Stimulated activated CD8-positive, alpha-beta memory T cell treated with anti-CD3 and anti-CD28 coated beads, Interleukin-15, amount 100 ng/mL, for 48 hours (primary cell): ENCODE data around the gene HCFC1.

Experiments used
- DNase-seq, 2 donors: peaks; one replicate each; pipeline ENCODE4 v3.0.0-alpha.2; 2020; ENCODE audit warnings: low read depth in 2 of 2

The HCFC1 gene

GRCh38 chrX:153924149-153924861 lies 47.3 kb downstream of the HCFC1 start:
- DNase-seq, result no peak

GRCh38 chrX:153922932-153923857 lies 48.4 kb downstream of the HCFC1 start:
- DNase-seq, result no peak

GRCh38 chrX:153921511-153922446 lies 49.8 kb downstream of the HCFC1 start:
- no peak for DNase-seq

GRCh38 chrX:153921070-153921469 lies 50.5 kb downstream of the HCFC1 start:
- no peak for DNase-seq

- no peak for DNase-seq
Observed at GRCh38 chrX:153920546-153920945, 51.1 kb downstream of the HCFC1 start.

- no peak for DNase-seq
Observed at GRCh38 chrX:153919281-153919680, 52.3 kb downstream of the HCFC1 start.

- no peak for DNase-seq
Observed at GRCh38 chrX:153917869-153918268, 53.7 kb downstream of the HCFC1 start.

GRCh38 chrX:153913701-153914100 lies 57.9 kb downstream of the HCFC1 start:
- DNase-seq, result no peak

GRCh38 chrX:153913211-153913610 lies 58.4 kb downstream of the HCFC1 start:
- no peak for DNase-seq

GRCh38 chrX:153911798-153912197 lies 59.8 kb downstream of the HCFC1 start:
- DNase-seq, result no peak

GRCh38 chrX:153910446-153910845 lies 61.2 kb downstream of the HCFC1 start:
- DNase-seq, result no peak

- DNase-seq, result no peak
Observed at GRCh38 chrX:153909980-153910360, 61.6 kb downstream of the HCFC1 start.

GRCh38 chrX:153909024-153909979 lies 62.3 kb downstream of the HCFC1 start:
- DNase-seq, result no peak

GRCh38 chrX:153908219-153908860 lies 63.3 kb downstream of the HCFC1 start:
- no peak for DNase-seq

- no peak for DNase-seq
Observed at GRCh38 chrX:153907456-153907855, 64.2 kb downstream of the HCFC1 start.

GRCh38 chrX:153906126-153906917 lies 65.3 kb downstream of the HCFC1 start:
- no peak for DNase-seq

- no peak for DNase-seq
Observed at GRCh38 chrX:153905481-153906095, 66.0 kb downstream of the HCFC1 start.

- DNase-seq, result no peak
Observed at GRCh38 chrX:153903991-153904957, 67.3 kb downstream of the HCFC1 start, which contains the start of gene AVPR2. Gene AVPR2, plus strand, starts transcription at chrX:153904673. Its CDS starts 473 bp downstream, at chrX:153905146.
